Caco-2 (cell line): ENCODE measurements around the gene FBXO46. TPM values are rescaled to one million over a fixed set of nuclear protein-coding genes. Genes with fewer than 3 reads are reported as not detected.
A peak's percentile ranks its signal among the peaks of the same experiment; 100 is the strongest.

Source experiments
- BruUV-seq: library from RNA; stranded (reverse); fragments of 400-500 nt; replicated peaks from 2 replicates; lab custom pipeline; 2021; lab: Mats Ljungman, UMichigan
- CTCF ChIA-PET: fragments of 300-600 bp; sonication (Branson Sonifier 250); formaldehyde crosslinking; loops from one replicate; lab custom pipeline; 2022; ENCODE audit warnings: antibody characterized with exemption; lab: Charles Lee
- POLR2A ChIA-PET: fragments of 300-600 bp; sonication (Branson Sonifier 250); formaldehyde crosslinking; loops from one replicate; lab custom pipeline; 2022; ENCODE audit warnings: antibody characterized with exemption; lab: Charles Lee
- DNase-seq, 2 experiments: peaks; one replicate each; pipeline versions ENCODE4 v3.0.0 to v3.0.0-alpha.2; 2020 to 2022
- H3K27me3 ChIP-seq: replicated peaks from 2 replicates; pipeline ENCODE4 v1.6.0; 2011; ENCODE audit warnings: low read length; ENCODE audit not compliant: control insufficient read depth, insufficient read depth
- H3K36me3 ChIP-seq: 2 replicates; pipeline ENCODE4 v1.5.1; 2011; ENCODE audit warnings: low read length; ENCODE audit not compliant: control insufficient read depth, insufficient read depth
- H3K4me1 ChIP-seq: fragments of 250-450 bp; sonication (Bioruptor Pico); 2 replicates; pipeline ENCODE4 v1.5.1; 2020; ENCODE audit warnings: mild to moderate bottlenecking
- H3K4me3 ChIP-seq: 2 replicates; pipeline ENCODE4 v1.5.1; 2011; ENCODE audit warnings: low read depth, mild to moderate bottlenecking, control low read depth, low read length
- H3K9me3 ChIP-seq: fragments of 250-450 bp; sonication (Bioruptor Pico); 2 replicates; pipeline ENCODE4 v1.5.1; 2020; ENCODE audit warnings: mild to moderate bottlenecking, moderate library complexity
- H3K27ac Mint-ChIP-seq: one replicate; pipeline ENCODE4 v1.8.0; 2022; ENCODE audit warnings: mixed read lengths; ENCODE audit not compliant: unreplicated experiment
- H3K27me3 Mint-ChIP-seq: one replicate; pipeline ENCODE4 v1.8.0; 2022; ENCODE audit warnings: mixed read lengths; ENCODE audit not compliant: insufficient read depth, unreplicated experiment
- H3K36me3 Mint-ChIP-seq: one replicate; pipeline ENCODE4 v1.8.0; 2022; ENCODE audit warnings: mild to moderate bottlenecking, mixed read lengths; ENCODE audit not compliant: insufficient read depth, unreplicated experiment
- H3K4me1 Mint-ChIP-seq: one replicate; pipeline ENCODE4 v1.8.0; 2022; ENCODE audit warnings: low read depth, mixed read lengths; ENCODE audit not compliant: unreplicated experiment
- H3K4me3 Mint-ChIP-seq: one replicate; pipeline ENCODE4 v1.8.0; 2022; ENCODE audit warnings: mild to moderate bottlenecking, moderate library complexity, mixed read lengths; ENCODE audit not compliant: unreplicated experiment
- H3K9me3 Mint-ChIP-seq: one replicate; pipeline ENCODE4 v1.8.0; 2022; ENCODE audit warnings: mixed read lengths; ENCODE audit not compliant: unreplicated experiment
- intact Hi-C: fragments of 100-400 bp; cut with micrococcal nuclease; formaldehyde crosslinking; loops from one replicate; pipeline ENCODE4 v1.10.0; 2022; ENCODE audit not compliant: unreplicated experiment
- total RNA-seq: library from RNA; stranded (reverse); gene quantifications from 2 replicates; pipeline ENCODE4 v1.2.3, GENCODE V29; 2022
- TF ChIP-seq, protein P1 (sequence below), 2 experiments: fragments of 200-600 bp in 1 of 2; IDR thresholded peaks; 1 replicate in 1 of 2; 2 replicates in 1 of 2; pipeline versions ENCODE4 v1.5.1 to v1.8.0; 2011 to 2022; ENCODE audit warnings: antibody characterized with exemption in 1 of 2, control low read depth in 1 of 2, inconsistent platforms in 1 of 2, low read depth in 1 of 2, low read length in 1 of 2, mild to moderate bottlenecking in 1 of 2, moderate library complexity in 1 of 2; ENCODE audit not compliant: insufficient read depth in 1 of 2, severe bottlenecking in 1 of 2, unreplicated experiment in 1 of 2

The FBXO46 gene
- total RNA-seq, 1 experiment from 2014 or later = 31.0 TPM

DNA sequence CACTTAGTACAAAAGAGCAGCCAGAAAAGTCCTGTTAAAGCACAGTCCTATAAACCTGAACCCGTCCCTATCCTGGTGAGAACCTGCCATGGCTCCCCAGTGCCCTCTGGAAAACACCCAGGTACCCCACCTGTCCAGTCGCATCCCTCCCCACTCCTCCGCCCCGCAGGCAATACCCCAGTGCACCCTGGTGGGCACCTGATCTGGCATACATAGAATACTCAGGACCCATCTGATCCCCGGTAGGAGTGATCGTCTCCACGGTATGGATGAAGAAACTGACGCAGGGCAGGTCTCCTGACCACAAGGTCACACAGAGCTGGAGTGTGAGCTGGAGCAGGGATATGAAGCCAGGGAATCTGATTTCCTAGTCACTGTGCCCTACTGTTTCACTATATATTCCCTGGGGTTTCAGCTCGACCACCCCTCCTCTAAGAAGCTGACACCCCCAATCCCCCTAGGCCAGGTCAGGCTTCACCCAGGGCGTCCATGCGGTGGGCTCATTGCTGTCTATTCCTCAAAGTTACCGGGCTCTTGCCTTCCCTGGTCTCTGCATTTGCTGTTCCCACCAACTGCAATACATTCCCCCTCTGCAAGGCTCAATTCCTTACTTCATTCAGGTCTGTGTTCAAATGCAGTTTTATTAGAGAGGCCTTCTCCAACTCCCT lies 12.6 kb downstream of the FBXO46 start:
- no peaks in the 10 kb centered on the region for H3K27me3 Mint-ChIP-seq
- H3K27ac Mint-ChIP-seq = peak overlapping the region; percentile 96
- peaks cover 73% of the 10 kb centered on the region for H3K36me3 Mint-ChIP-seq
- no peaks in the 10 kb centered on the region for H3K9me3 Mint-ChIP-seq
- peaks cover 19% of the 10 kb centered on the region for H3K4me1 Mint-ChIP-seq
- TF ChIP-seq, protein P1, sequence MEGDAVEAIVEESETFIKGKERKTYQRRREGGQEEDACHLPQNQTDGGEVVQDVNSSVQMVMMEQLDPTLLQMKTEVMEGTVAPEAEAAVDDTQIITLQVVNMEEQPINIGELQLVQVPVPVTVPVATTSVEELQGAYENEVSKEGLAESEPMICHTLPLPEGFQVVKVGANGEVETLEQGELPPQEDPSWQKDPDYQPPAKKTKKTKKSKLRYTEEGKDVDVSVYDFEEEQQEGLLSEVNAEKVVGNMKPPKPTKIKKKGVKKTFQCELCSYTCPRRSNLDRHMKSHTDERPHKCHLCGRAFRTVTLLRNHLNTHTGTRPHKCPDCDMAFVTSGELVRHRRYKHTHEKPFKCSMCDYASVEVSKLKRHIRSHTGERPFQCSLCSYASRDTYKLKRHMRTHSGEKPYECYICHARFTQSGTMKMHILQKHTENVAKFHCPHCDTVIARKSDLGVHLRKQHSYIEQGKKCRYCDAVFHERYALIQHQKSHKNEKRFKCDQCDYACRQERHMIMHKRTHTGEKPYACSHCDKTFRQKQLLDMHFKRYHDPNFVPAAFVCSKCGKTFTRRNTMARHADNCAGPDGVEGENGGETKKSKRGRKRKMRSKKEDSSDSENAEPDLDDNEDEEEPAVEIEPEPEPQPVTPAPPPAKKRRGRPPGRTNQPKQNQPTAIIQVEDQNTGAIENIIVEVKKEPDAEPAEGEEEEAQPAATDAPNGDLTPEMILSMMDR (IDR thresholded peaks at IDR 0.05; ENCODE audit: insufficient read depth in 1 of 2, low read depth in 1 of 2, low read length in 1 of 2, severe bottlenecking in 1 of 2, unreplicated experiment in 1 of 2) = no peak
- intact Hi-C loops = loop anchor here (1.0 kb wide), 3 partner anchors 12 to 52 kb away; partner anchors contain the start of genes FBXO46 and QPCTL
- H3K4me1 ChIP-seq = peaks cover 14% of the 10 kb centered on the region
- peak overlapping the region; percentile 36 for H3K4me3 ChIP-seq
- H3K9me3 ChIP-seq = no peaks in the 10 kb centered on the region
- peak overlapping the region; percentile 95 for H3K4me3 Mint-ChIP-seq
- BruUV-seq = TSS peak; percentile 98
- no peaks in the 10 kb centered on the region for H3K27me3 ChIP-seq
- ChIA-PET CTCF (interaction anchor here (0.7 to 2.1 kb wide), 8 partner anchors 12 to 233 kb away, joined by 3 to 44 read pairs (median 6); partner anchors contain the start of genes DMPK, FBXO46, QPCTL and SIX5), POLR2A (interaction anchor here (0.6 to 2.5 kb wide), 11 partner anchors 12 to 134 kb away, joined by 3 to 64 read pairs (median 8); partner anchors contain the start of genes DMWD, FBXO46, QPCTL and SIX5)
- DNase-seq = peak in 1 of 2 experiments; percentile 48
- peaks cover 2% of the 10 kb centered on the region for H3K36me3 ChIP-seq

DNA sequence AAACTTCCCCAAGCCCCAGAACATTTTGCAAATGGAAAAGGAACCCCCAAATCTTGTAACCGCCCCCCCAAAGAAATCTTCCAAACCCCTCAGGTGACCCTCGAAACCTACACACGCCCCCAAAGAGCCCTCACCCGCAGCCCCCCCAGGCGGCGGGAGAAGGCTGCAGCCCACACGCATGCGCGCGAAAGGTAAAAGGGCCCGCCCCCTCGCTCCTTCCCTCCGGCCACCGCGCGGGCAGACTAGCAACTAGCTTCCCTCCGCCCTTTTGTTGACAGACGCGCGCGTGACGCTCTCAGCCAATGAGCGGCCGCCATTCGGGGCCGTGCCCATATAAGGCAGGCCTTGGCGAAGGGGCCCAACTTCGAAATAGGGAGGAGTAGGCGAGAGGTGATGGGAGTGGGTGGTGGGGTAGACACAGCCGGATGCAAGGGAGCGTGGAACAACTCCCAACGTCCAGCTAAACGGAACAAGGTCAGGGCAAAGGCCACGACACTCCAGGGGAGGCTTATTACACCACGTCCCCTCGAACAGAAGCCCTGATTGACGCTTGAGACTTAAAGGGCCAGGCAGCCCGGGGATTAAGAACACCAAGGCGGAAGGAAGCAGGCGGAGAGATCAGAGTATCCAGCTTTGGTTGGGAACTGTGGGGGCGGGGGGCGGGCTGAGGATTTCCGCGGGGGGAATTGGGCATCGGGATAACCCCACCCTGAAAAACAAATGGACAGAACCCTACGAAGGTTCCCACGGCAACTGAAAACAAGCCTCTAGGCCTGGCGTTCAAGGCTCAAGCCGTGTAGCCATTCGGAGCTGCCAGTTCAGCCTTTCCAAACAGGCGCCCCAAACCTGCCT lies 13.3 kb downstream of the FBXO46 start:
- peaks cover 14% of the 10 kb centered on the region for H3K4me1 ChIP-seq
- CTCF ChIA-PET = interaction anchor here (0.5 to 2.1 kb wide), 15 partner anchors 13 to 745 kb away, joined by 3 to 44 read pairs (median 5); partner anchors contain the start of genes DMPK, FBXO46, QPCTL and SIX5
- intact Hi-C loops = loop anchor here (1.0 kb wide), 3 partner anchors 13 to 53 kb away; partner anchors contain the start of genes FBXO46 and QPCTL
- Mint-ChIP-seq H3K9me3 (no peaks in the 10 kb centered on the region), H3K4me1 (peaks cover 19% of the 10 kb centered on the region), H3K27me3 (no peaks in the 10 kb centered on the region), H3K4me3 (peak overlapping the region; percentile 95), H3K36me3 (peaks cover 71% of the 10 kb centered on the region), H3K27ac (peak overlapping the region; percentile 96)
- peak overlapping the region; percentile 64 for H3K4me3 ChIP-seq
- H3K27me3 ChIP-seq = no peaks in the 10 kb centered on the region
- no TSS peak for BruUV-seq
- TF ChIP-seq, protein P1 (IDR thresholded peaks at IDR 0.05; ENCODE audit: insufficient read depth in 1 of 2, low read depth in 1 of 2, low read length in 1 of 2, severe bottlenecking in 1 of 2, unreplicated experiment in 1 of 2) = peak in 1 of 2 experiments; percentile 26
- DNase-seq = peak; percentile 99 to 100
- H3K36me3 ChIP-seq = peaks cover 3% of the 10 kb centered on the region
- H3K9me3 ChIP-seq = no peaks in the 10 kb centered on the region
- POLR2A ChIA-PET = interaction anchor here (0.5 to 2.5 kb wide), 22 partner anchors 10 to 871 kb away, joined by 3 to 64 read pairs (median 4); partner anchors contain the start of genes DMWD, FBXO46, NECTIN2 and QPCTL
